ENCODE data around the gene CCSER1.

Gene CCSER1

GRCh38 chr4:90127223-90127705 is at the start of gene CCSER1:
Gene CCSER1, plus strand, starts transcription at chr4:90127394.
- Mint-ChIP-seq H3K9me3 (no peaks in the 10 kb centered on the region), H3K27ac (peak within 1 kb of the TSS in 1 of 2 donors; percentile 25), H3K27me3 (peaks cover 47% of the 10 kb centered on the region), H3K4me1 (peaks cover 22% of the 10 kb centered on the region), H3K4me3 (peak within 1 kb of the TSS; percentile 74 to 80)
- DNase-seq (peak; percentile 16 to 23), ATAC-seq (peak; percentile 81)

GRCh38 chr4:90078440-90078839 is 48.8 kb upstream of the CCSER1 start:
- Mint-ChIP-seq H3K9me3 (no peaks in the 10 kb centered on the region), H3K27me3 (peaks cover 13% of the 10 kb centered on the region), H3K4me1 (no peaks in the 10 kb centered on the region), H3K27ac (no peak overlapping the region), H3K4me3 (no peak overlapping the region)
- no peak for DNase-seq
- no peak for ATAC-seq

- Mint-ChIP-seq H3K4me1 (no peaks in the 10 kb centered on the region), H3K9me3 (no peaks in the 10 kb centered on the region), H3K4me3 (no peak overlapping the region), H3K27me3 (peaks cover 4% of the 10 kb centered on the region), H3K27ac (no peak overlapping the region)
- ATAC-seq = no peak
- DNase-seq = no peak
These were observed 47.1 kb upstream of the CCSER1 start for GRCh38 chr4:90080116-90080515.

GRCh38 chr4:90081432-90082144 is 45.6 kb upstream of the CCSER1 start:
- Mint-ChIP-seq H3K27ac (no peak overlapping the region), H3K4me3 (no peak overlapping the region), H3K4me1 (no peaks in the 10 kb centered on the region), H3K27me3 (no peaks in the 10 kb centered on the region), H3K9me3 (no peaks in the 10 kb centered on the region)
- no peak for ATAC-seq
- DNase-seq = no peak

GRCh38 chr4:90082449-90082848 is 44.7 kb upstream of the CCSER1 start:
- Mint-ChIP-seq H3K4me1 (no peaks in the 10 kb centered on the region), H3K27ac (no peak overlapping the region), H3K9me3 (no peaks in the 10 kb centered on the region), H3K27me3 (no peaks in the 10 kb centered on the region), H3K4me3 (no peak overlapping the region)
- ATAC-seq = no peak
- DNase-seq = no peak

GRCh38 chr4:90084277-90084966 is 42.8 kb upstream of the CCSER1 start:
- H3K9me3 Mint-ChIP-seq = no peaks in the 10 kb centered on the region
- DNase-seq = no peak
- no peak overlapping the region for H3K27ac Mint-ChIP-seq
- ATAC-seq = peak; percentile 28
- no peaks in the 10 kb centered on the region for H3K27me3 Mint-ChIP-seq
- no peaks in the 10 kb centered on the region for H3K4me1 Mint-ChIP-seq
- no peak overlapping the region for H3K4me3 Mint-ChIP-seq

- H3K4me1 Mint-ChIP-seq = no peaks in the 10 kb centered on the region
- H3K9me3 Mint-ChIP-seq = no peaks in the 10 kb centered on the region
- ATAC-seq (no peak), DNase-seq (no peak)
- H3K4me3 Mint-ChIP-seq = no peak overlapping the region
- no peak overlapping the region for H3K27ac Mint-ChIP-seq
- no peaks in the 10 kb centered on the region for H3K27me3 Mint-ChIP-seq
These were observed 42.3 kb upstream of the CCSER1 start for GRCh38 chr4:90084967-90085295.

GRCh38 chr4:90093526-90093925 is 33.7 kb upstream of the CCSER1 start:
- no peak overlapping the region for H3K27ac Mint-ChIP-seq
- no peak overlapping the region for H3K4me3 Mint-ChIP-seq
- no peaks in the 10 kb centered on the region for H3K4me1 Mint-ChIP-seq
- DNase-seq (no peak), ATAC-seq (no peak)
- H3K27me3 Mint-ChIP-seq = no peaks in the 10 kb centered on the region
- no peaks in the 10 kb centered on the region for H3K9me3 Mint-ChIP-seq

- Mint-ChIP-seq H3K9me3 (no peaks in the 10 kb centered on the region), H3K27ac (no peak overlapping the region), H3K4me1 (no peaks in the 10 kb centered on the region), H3K4me3 (no peak overlapping the region), H3K27me3 (no peaks in the 10 kb centered on the region)
- ATAC-seq = no peak
- DNase-seq = no peak
These were observed 32.2 kb upstream of the CCSER1 start for GRCh38 chr4:90095000-90095399.

GRCh38 chr4:90099812-90100211 is 27.4 kb upstream of the CCSER1 start:
- H3K27me3 Mint-ChIP-seq = no peaks in the 10 kb centered on the region
- H3K9me3 Mint-ChIP-seq = no peaks in the 10 kb centered on the region
- DNase-seq (no peak), ATAC-seq (peak; percentile 35)
- no peak overlapping the region for H3K4me3 Mint-ChIP-seq
- H3K27ac Mint-ChIP-seq = no peak overlapping the region
- no peaks in the 10 kb centered on the region for H3K4me1 Mint-ChIP-seq

GRCh38 chr4:90103991-90104390 is 23.2 kb upstream of the CCSER1 start:
- H3K27me3 Mint-ChIP-seq = no peaks in the 10 kb centered on the region
- H3K27ac Mint-ChIP-seq = no peak overlapping the region
- DNase-seq (no peak), ATAC-seq (no peak)
- H3K9me3 Mint-ChIP-seq = no peaks in the 10 kb centered on the region
- H3K4me3 Mint-ChIP-seq = no peak overlapping the region
- no peaks in the 10 kb centered on the region for H3K4me1 Mint-ChIP-seq

- no peaks in the 10 kb centered on the region for H3K9me3 Mint-ChIP-seq
- H3K4me1 Mint-ChIP-seq = no peaks in the 10 kb centered on the region
- DNase-seq (no peak), ATAC-seq (no peak)
- H3K27me3 Mint-ChIP-seq = no peaks in the 10 kb centered on the region
- H3K27ac Mint-ChIP-seq = no peak overlapping the region
- H3K4me3 Mint-ChIP-seq = no peak overlapping the region
These were observed 21.9 kb upstream of the CCSER1 start for GRCh38 chr4:90105274-90105673.

GRCh38 chr4:90112715-90113114 is 14.5 kb upstream of the CCSER1 start:
- H3K9me3 Mint-ChIP-seq = no peaks in the 10 kb centered on the region
- no peaks in the 10 kb centered on the region for H3K27me3 Mint-ChIP-seq
- ATAC-seq (no peak), DNase-seq (no peak)
- no peaks in the 10 kb centered on the region for H3K4me1 Mint-ChIP-seq
- H3K4me3 Mint-ChIP-seq = no peak overlapping the region
- H3K27ac Mint-ChIP-seq = no peak overlapping the region

- Mint-ChIP-seq H3K9me3 (no peaks in the 10 kb centered on the region), H3K4me1 (no peaks in the 10 kb centered on the region), H3K27me3 (no peaks in the 10 kb centered on the region), H3K4me3 (no peak overlapping the region), H3K27ac (no peak overlapping the region)
- ATAC-seq = no peak
- no peak for DNase-seq
These were observed 13.2 kb upstream of the CCSER1 start for GRCh38 chr4:90113881-90114457.

- no peak overlapping the region for H3K27ac Mint-ChIP-seq
- DNase-seq (no peak), ATAC-seq (no peak)
- H3K4me3 Mint-ChIP-seq = no peak overlapping the region
- H3K4me1 Mint-ChIP-seq = no peaks in the 10 kb centered on the region
- H3K9me3 Mint-ChIP-seq = no peaks in the 10 kb centered on the region
- no peaks in the 10 kb centered on the region for H3K27me3 Mint-ChIP-seq
These were observed 8.5 kb upstream of the CCSER1 start for GRCh38 chr4:90118527-90119195.

- no peak overlapping the region for H3K4me3 Mint-ChIP-seq
- no peak overlapping the region for H3K27ac Mint-ChIP-seq
- DNase-seq (no peak), ATAC-seq (no peak)
- H3K4me1 Mint-ChIP-seq = no peaks in the 10 kb centered on the region
- H3K9me3 Mint-ChIP-seq = no peaks in the 10 kb centered on the region
- H3K27me3 Mint-ChIP-seq = no peaks in the 10 kb centered on the region
These were observed 7.2 kb upstream of the CCSER1 start for GRCh38 chr4:90120037-90120436.
